ENCODE measurements around the gene SORCS3.

The SORCS3 gene

DNA sequence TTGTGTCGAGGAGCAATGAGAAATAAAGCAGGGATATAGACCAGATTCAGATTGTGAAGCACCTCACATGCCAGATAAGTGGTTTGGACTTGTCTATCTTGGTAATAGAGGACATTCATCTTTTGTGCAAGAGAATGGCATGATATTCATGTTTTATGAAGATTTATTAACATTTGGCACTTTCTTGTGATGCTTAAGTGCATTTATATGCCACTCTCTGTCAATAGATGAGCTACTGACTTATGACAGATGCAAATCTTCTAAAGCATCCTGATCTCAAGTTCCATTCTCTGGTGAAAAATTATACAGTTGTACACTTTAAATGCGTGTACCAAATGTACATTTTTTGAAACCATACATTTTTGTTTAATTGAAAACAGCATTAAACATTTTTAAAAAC is 415.3 kb downstream of the SORCS3 start:
- H3K4me3 ChIP-seq (ENCODE audit: insufficient read depth, low read length, poor library complexity, severe bottlenecking) = no peak overlapping the region
- no peak overlapping the region for H2AFZ ChIP-seq (ENCODE audit: low read depth, low read length, severe bottlenecking)
- TF ChIP-seq EZH2phosphoT487 (conservative IDR thresholded peaks at IDR 0.05; ENCODE audit: low read length) = no peak
- no peak overlapping the region for H3K27ac ChIP-seq (ENCODE audit: low read depth, low read length)
- no peaks in the 10 kb centered on the region for H3F3A ChIP-seq (ENCODE audit: insufficient read depth)
- H3K9ac ChIP-seq (ENCODE audit: low read length) = no peak overlapping the region
- no peaks in the 10 kb centered on the region for H3K27me3 ChIP-seq (ENCODE audit: low read length)
- no peaks in the 10 kb centered on the region for H3K9me3 ChIP-seq (ENCODE audit: insufficient read depth, low read length)
- H3K36me3 ChIP-seq (ENCODE audit: low read length) = no peaks in the 10 kb centered on the region
- H3K4me2 ChIP-seq (ENCODE audit: low read depth, low read length, poor library complexity, severe bottlenecking) = no peak overlapping the region
- no peaks in the 10 kb centered on the region for H4K20me1 ChIP-seq (ENCODE audit: low read depth, low read length)
- no peaks in the 10 kb centered on the region for H3K9me2 ChIP-seq (replicated peaks; ENCODE audit: insufficient read depth, low read length)
- H3K79me2 ChIP-seq (ENCODE audit: insufficient read depth, low read length) = no peaks in the 10 kb centered on the region

DNA sequence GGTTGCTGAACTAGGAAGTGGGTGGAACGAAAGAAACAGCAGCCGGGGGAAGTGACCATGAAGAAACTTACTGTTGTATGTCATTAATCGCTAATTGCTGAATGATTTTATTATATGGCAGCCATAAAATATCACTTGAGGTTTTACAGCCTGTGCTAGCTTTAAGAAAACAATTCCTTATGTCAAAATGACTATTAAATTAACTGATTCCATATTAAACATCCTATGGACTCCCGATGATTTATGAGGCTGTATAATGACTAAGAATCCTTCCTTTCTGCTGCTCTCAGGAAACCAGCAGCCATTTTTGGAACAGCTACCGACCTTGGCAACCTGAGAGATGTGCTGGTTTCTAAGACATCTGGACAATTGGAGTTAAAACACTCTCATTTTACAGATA is 421.9 kb downstream of the SORCS3 start:
- Histone ChIP-seq H2AFZ (ENCODE audit: low read depth, low read length, severe bottlenecking) (no peak overlapping the region), H3K4me3 (ENCODE audit: insufficient read depth, low read length, poor library complexity, severe bottlenecking) (no peak overlapping the region), H3K79me2 (ENCODE audit: insufficient read depth, low read length) (no peaks in the 10 kb centered on the region), H3K27me3 (ENCODE audit: low read length) (no peaks in the 10 kb centered on the region), H3K9ac (ENCODE audit: low read length) (no peak overlapping the region), H3K9me2 (replicated peaks; ENCODE audit: insufficient read depth, low read length) (no peaks in the 10 kb centered on the region), H3K9me3 (ENCODE audit: insufficient read depth, low read length) (no peaks in the 10 kb centered on the region), H3F3A (ENCODE audit: insufficient read depth) (no peaks in the 10 kb centered on the region), H4K20me1 (ENCODE audit: low read depth, low read length) (no peaks in the 10 kb centered on the region), H3K4me2 (ENCODE audit: low read depth, low read length, poor library complexity, severe bottlenecking) (no peak overlapping the region), H3K36me3 (ENCODE audit: low read length) (no peaks in the 10 kb centered on the region), H3K27ac (ENCODE audit: low read depth, low read length) (no peak overlapping the region)
- TF ChIP-seq EZH2phosphoT487 (conservative IDR thresholded peaks at IDR 0.05; ENCODE audit: low read length) (no peak), CTCF (IDR thresholded peaks at IDR 0.05; ENCODE audit: insufficient read depth, low read length, poor library complexity, severe bottlenecking) (no peak)

- TF ChIP-seq EZH2phosphoT487 (conservative IDR thresholded peaks at IDR 0.05; ENCODE audit: low read length) (no peak), CTCF (IDR thresholded peaks at IDR 0.05; ENCODE audit: insufficient read depth, low read length, poor library complexity, severe bottlenecking) (peak; percentile 21)
- no peaks in the 10 kb centered on the region for H3F3A ChIP-seq (ENCODE audit: insufficient read depth)
These were observed 422.7 kb downstream of the SORCS3 start for GRCh38 chr10:105063796-105064195.

GRCh38 chr10:105068497-105068896 is 427.4 kb downstream of the SORCS3 start:
- H4K20me1 ChIP-seq (ENCODE audit: low read depth, low read length) = no peaks in the 10 kb centered on the region
- H3K9me3 ChIP-seq (ENCODE audit: insufficient read depth, low read length) = no peaks in the 10 kb centered on the region
- H3F3A ChIP-seq (ENCODE audit: insufficient read depth) = no peaks in the 10 kb centered on the region
- H3K9ac ChIP-seq (ENCODE audit: low read length) = no peak overlapping the region
- H3K36me3 ChIP-seq (ENCODE audit: low read length) = no peaks in the 10 kb centered on the region
- no peaks in the 10 kb centered on the region for H3K27me3 ChIP-seq (ENCODE audit: low read length)
- no peaks in the 10 kb centered on the region for H3K79me2 ChIP-seq (ENCODE audit: insufficient read depth, low read length)
- H3K9me2 ChIP-seq (replicated peaks; ENCODE audit: insufficient read depth, low read length) = 0 out of 2 replicates have a peak, but pooled peaks cover 4% of the 10 kb centered on the region
- H3K4me3 ChIP-seq (ENCODE audit: insufficient read depth, low read length, poor library complexity, severe bottlenecking) = no peak overlapping the region
- H3K4me2 ChIP-seq (ENCODE audit: low read depth, low read length, poor library complexity, severe bottlenecking) = no peak overlapping the region
- H2AFZ ChIP-seq (ENCODE audit: low read depth, low read length, severe bottlenecking) = no peak overlapping the region
- no peak for TF ChIP-seq EZH2phosphoT487 (conservative IDR thresholded peaks at IDR 0.05; ENCODE audit: low read length)
- TF ChIP-seq CTCF (IDR thresholded peaks at IDR 0.05; ENCODE audit: insufficient read depth, low read length, poor library complexity, severe bottlenecking) = no peak
- no peak overlapping the region for H3K27ac ChIP-seq (ENCODE audit: low read depth, low read length)

More at GRCh38 chr10:105063796-105064195, 422.7 kb downstream of the SORCS3 start:
- H3K4me2 ChIP-seq (ENCODE audit: low read depth, low read length, poor library complexity, severe bottlenecking) = no peak overlapping the region
- no peaks in the 10 kb centered on the region for H3K9me2 ChIP-seq (replicated peaks; ENCODE audit: insufficient read depth, low read length)
- H3K9me3 ChIP-seq (ENCODE audit: insufficient read depth, low read length) = no peaks in the 10 kb centered on the region
- H3K4me3 ChIP-seq (ENCODE audit: insufficient read depth, low read length, poor library complexity, severe bottlenecking) = no peak overlapping the region
- no peak overlapping the region for H3K9ac ChIP-seq (ENCODE audit: low read length)
- no peaks in the 10 kb centered on the region for H3K27me3 ChIP-seq (ENCODE audit: low read length)
- no peaks in the 10 kb centered on the region for H3K79me2 ChIP-seq (ENCODE audit: insufficient read depth, low read length)
- H3K27ac ChIP-seq (ENCODE audit: low read depth, low read length) = no peak overlapping the region
- H4K20me1 ChIP-seq (ENCODE audit: low read depth, low read length) = no peaks in the 10 kb centered on the region
- H3K36me3 ChIP-seq (ENCODE audit: low read length) = no peaks in the 10 kb centered on the region
- no peak overlapping the region for H2AFZ ChIP-seq (ENCODE audit: low read depth, low read length, severe bottlenecking)
